ENCODE results near the gene TGFA.
"Not testable (repeated sequence)": the region's sequence is repeated elsewhere in the genome, so short reads cannot be mapped to it uniquely, and the experiment has no call there.

The TGFA gene

DNA sequence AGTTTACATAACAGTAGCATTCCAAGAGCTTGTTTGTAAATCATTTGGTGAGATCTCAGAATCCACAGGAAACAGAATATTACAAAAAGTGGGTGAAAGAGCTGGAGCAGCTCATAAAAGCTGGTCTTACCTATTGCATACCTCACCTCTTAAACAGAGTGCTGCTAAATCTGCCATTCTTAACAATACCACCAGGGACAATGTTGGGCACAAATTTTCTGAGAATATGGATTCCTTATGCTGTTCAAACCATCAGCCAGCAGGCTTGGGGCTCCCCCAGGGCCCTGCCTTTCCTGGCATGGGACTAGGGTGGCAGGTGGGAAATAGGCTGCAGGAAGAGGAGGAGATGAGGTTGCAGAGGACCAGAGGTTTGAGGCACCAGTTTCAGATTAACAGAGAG lies 55.6 kb downstream of the TGFA start:
- DNase-seq (ENCODE audit: low spot score): no peak

DNA sequence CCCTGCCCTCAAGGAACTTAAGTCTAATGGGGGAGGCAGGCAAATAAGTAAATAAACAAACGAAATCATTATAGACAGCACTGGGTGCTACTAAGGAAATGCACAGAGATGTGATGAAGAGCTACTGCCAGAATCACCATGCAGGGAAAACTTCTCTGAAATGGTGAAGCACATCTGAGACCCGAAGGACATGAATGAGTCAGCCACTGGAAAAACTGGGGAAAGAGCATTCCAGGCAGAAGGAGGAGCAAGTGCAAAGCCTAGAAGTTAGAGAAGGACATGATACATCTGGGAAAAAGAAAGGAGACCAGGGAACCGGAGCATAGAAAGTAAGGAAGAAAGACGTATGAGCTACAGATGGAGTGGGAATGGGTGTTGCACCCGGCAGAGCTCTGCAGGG lies 56.8 kb downstream of the TGFA start:
- DNase-seq (ENCODE audit: low spot score): no peak

DNA sequence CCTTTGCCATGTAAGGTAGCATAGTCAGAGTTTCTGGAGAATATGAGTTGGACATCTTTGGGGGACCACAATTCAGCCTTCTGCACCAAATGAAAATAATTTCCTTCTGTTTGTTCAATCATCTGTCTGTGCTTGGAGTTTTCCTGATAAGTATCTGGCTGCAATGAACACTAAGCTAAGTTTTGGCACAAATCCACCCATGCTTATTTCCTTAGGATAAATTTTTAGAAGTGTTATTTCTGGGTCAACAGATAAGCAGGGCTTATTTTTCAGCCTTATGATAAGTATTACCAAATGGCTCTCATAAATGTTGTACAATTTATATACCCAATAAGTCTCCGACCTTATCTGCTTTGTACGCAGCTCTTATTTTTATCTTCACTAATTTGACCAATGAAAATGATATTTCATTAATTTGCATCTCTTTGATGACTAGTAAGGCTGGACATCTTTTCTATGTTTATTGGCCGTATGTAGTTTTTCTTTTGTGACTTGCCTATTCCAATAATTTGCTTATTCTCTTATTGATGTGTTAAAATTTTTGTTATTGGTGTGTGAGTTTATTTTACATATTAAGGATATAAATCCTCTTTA lies 59.2 kb downstream of the TGFA start:
- DNase-seq (ENCODE audit: low spot score): no peak

DNA sequence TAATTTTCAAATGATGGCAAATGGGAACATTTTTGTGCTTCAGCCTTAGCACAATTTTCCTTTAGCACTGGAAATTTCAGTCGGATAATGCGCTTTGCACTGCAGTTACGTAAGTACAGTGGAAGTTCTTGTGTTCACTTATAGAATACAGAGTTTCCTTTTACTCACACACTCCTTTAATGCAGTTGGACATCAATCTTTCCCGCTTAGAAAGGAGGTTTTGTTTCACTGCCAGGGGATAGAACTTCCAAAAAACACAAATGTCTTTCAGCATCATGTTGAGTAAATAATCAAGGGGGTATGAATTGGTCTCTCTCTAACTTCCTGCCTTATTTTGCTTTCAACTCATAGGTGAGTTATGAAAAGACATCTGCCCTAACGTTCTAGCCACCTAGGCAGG lies 63.2 kb downstream of the TGFA start:
- no peak for DNase-seq (ENCODE audit: low spot score)

DNA sequence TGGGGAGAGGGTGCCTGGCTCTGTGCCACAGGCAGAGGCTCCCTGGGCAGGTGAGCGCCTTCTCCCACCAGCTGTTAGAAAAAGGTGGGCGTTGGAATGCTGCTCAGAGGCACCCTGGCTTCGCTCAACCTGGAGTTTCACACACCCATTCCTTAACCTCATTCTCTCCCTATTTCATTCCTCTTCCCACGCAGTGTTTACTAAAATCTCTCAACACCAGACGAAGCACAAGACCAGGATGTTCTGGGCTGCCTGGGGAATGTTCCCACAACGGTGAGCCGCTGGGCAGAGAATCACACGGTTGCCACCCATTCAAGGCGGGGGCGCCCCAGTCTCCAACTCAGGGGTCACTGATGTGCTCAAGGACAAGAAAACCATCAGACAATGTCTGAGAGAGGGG lies 64.5 kb downstream of the TGFA start:
- DNase-seq (ENCODE audit: low spot score): no peak

DNA sequence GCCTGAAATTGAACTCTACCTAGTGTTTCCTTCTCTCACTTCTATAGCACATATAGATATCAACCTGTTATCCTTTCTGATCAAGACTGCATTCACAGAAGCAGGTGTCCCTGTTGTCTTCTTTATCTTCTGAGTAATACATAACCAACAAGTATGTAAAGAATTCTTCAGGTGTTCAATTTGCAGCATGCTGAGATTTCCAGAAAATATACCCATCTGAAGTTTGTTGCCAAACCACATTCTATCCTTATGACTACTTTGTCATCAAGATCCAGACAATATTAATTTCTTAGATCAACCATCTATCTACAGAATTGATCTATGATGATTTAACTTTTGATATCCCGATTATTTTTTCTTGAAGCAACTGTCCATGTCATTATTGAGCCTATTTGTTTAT lies 69.5 kb downstream of the TGFA start:
- no peak for DNase-seq (ENCODE audit: low spot score)

DNA sequence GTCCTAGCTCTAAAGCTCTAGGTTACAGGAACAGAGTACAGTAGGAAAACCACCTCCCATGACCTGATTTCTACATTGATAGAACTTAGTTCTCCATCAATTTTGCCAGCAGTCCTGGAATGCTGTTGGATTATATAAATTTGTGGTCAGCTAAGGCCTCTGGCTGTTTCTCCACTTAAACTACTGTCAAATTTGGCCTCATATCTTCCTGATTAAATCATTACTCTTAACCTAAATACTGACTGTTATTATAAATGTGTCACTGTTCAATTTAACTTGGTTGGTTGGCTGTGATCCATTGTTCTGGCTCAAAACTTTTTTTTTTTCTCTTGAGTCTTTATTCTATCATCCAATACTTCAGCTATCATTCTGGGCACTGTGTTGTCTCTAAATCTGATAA lies 71.2 kb downstream of the TGFA start:
- DNase-seq (ENCODE audit: low spot score): no peak

DNA sequence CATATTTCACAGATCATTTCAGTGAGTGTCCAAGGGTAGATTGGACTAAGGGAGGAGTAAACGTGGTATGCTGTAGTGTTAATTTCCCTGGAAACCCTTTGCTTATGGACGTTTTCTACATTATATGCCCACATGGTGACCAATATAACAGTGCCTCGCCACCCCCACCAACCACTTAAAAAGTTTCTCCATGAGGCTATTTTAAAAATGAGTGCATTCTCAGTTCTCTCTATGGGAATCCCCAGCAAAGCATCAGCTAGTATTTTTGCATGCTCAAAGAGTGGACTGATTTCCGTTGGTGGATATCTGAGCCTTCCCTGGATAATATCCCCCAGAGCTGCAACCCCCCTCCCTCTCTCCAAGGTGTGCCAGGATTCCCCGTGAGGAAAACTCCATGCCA lies 73.2 kb downstream of the TGFA start:
- no peak for DNase-seq (ENCODE audit: low spot score)

DNA sequence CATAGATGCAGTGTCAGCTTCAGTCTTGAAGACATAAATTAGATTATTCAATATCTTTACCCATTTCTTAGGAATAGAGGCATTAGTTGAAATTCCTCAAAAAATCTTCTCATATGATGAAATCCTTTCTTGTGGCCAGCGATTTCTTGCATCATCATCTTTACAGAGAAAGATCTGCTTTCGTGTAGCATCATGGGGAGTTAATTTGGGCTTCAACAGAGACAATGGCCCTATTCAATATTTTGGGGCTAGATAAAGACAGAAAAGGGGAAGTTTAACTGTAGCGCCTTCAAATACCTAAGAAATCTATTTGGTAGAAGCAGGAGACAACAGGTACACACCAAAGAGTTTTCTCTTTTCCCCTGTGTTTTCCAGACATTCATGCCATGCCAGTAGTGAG lies 73.8 kb downstream of the TGFA start:
- DNase-seq (ENCODE audit: low spot score): no peak

DNA sequence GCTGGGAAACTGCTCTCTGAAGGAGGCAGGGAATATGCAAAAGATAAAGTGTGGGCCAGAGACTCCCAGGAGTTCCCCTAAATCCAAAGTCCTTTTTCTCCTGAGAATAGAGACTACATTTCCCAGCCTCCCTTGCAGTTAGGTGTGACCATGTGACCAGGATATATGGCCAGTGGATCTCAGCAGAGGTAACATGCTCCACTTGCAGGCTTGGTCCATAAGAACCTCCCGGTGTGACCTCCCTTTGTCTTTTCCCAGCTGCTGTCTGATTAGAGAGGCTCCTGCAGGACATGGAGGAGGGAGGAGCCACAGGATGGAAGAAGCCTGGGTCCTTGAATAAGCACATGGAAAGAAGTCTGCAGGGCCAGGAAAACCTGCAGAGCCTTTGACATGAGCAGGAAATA lies 76.2 kb downstream of the TGFA start:
- no peak for DNase-seq (ENCODE audit: low spot score)

DNA sequence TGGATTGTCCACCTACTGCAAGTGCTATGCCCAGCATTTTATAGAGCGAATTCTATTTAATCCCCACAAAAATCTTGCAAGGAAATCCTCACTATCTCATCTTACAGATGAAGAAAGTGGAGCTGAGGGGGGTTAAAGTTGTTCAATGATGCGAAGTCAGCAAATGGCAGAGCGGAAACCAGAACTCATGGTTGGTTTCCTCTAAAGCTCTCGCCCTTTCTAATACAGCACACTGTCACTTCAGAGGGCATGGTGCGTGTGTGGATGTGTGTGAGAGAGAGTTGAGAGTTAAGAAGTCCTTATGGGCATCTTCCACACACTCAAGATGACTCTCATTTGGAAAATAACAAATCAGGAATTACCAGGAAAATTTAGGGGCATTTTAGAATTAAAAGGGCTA lies 78.4 kb downstream of the TGFA start:
- DNase-seq (ENCODE audit: low spot score): peak; percentile 38

DNA sequence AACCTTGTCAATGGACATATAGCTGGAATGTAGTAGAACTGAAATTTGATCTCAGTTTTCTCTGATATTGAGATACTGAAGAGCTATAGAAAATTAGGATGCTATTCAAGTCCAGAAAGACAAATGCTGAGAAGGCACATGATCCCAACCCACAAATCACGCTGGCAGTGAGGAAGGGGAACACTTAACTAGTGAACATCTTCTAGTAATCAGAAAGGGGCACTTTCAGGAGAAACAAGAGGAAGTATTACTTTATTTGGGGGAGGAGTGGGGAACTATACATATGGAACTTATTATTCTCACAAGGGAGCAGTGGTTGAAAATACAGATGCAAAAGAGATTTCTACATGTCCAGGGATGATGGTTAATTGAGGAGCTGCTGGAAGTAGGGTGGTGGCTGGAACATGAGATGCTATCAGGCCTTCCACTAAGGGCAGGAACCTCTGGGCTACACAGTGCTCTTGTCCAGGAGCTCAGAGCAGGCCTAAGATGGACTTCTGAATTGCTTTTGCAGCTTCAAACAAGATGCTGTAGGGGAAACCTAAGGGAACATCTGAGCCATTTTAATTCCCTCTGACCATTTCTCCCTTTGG lies 79.3 kb downstream of the TGFA start:
- DNase-seq (ENCODE audit: low spot score): no peak

DNA sequence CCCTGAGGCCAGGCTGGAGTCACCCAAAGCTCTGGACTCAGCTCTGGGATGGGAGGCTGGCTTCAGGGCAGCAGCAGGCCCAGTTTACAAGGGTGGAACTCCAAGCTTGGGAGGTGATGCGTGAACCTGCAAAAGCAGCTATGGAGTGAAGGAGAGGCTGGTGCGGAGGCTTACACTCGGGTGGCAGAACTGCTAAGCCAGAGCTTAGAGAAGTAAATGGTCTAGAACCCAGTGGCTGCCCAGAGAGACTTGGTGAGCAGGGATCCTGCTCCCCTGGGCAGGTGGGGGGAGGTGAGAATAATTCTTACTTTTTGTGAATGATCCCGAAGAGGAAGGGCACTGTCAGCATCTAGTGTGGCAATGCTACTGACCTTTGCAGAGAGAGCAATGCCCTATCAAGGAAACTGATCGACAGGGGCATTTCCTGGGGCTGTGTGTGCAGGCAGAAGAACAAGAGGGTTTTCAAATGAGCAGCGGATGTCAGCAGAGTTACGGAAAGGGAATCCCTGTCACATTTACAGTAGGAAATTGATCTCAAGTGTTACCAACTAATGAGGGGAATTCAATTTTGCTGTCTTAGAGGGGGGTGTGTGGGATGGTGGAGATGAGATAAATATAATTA lies 80.4 kb downstream of the TGFA start:
- DNase-seq (ENCODE audit: low spot score): no peak

DNA sequence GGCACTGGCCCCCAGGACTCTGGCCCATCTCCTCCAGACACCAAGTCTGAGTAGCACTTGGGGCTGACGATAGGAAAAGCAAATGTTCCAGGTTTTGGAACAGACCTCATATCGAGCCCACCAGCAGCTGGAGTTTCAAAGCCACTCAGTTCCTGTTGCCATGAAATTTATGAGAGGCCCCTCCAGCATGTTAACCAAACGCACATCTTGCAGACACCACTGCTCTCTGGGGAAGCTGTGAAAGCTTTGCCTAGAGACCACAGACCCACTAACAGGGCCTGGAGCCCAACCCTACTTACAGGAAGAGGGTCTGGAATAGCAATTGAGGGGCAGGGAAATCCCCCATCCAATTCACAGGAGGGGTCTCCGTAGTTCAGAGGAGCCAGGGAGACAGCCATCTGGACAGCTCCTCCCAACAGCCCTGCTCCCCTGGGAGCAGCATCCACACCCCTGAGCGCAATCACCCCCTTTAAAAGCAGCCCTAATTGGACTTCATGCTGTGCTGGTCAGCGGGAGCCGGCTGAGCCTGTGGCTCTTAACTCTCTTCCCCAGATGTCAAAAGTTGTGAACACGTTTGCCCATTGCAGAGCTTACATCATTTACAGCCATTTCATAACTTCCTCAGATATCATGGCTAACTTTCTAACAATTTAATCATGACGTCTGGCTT lies 81.3 kb downstream of the TGFA start:
- no peak for DNase-seq (ENCODE audit: low spot score)

DNA sequence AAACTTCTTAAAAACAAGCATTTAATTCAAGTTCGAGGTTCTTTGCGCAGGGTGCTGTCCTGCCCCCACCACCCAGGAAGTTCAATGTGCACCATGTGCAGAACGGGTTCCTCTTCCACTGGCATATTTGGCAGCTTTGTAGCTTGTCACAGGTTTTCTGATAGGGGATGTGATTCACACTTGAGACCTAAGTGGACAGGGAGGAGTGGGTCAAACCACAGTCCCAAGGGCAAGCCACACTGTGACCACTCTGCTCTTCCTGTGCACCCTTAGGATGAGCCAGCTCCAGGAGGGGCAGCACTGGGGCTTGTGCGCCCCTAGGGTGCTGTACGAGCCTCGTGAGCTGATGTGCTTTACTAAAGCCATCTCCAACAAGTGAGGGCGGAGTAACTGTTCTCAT lies 82.5 kb downstream of the TGFA start:
- DNase-seq (ENCODE audit: low spot score): no peak

DNA sequence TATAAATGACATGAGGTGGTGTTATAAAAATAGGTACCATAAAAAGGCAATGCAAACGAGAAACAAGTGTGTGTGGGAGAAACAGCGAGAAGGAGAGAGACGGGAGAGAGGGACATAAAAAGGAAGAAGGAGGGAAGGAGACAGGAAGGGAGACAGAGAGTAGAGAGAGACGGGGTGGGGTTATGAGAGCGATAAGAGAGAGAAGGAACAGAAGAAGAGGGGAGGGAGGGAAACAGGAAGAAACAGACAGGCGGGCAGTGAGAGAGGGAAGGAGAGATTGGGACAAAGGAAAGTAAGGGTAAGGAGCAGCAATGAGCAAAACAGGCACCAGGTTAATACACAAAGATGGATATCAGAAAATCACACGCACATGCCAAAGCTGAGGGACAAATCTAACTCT lies 83.7 kb downstream of the TGFA start:
- DNase-seq (ENCODE audit: low spot score): no peak

DNA sequence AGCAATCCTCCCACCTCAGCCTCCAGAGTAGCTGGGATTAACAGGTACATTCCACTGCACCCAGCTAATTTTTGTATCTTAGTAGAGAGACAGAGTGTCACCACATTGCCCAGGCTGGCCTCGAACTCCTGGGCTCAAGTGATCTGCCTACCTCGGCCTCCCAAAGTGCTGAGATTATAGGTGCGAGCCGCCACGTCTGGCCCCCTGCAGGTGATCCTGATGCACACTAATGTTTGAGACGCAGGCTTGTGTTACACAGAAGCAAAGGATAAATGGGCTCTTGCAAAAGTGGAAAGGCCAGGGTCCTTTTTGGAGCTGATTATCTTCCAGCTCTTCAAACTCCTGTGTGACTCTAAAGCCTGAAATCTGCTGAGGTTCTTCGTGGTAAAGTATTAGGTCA lies 84.2 kb downstream of the TGFA start:
- no peak for DNase-seq (ENCODE audit: low spot score)

DNA sequence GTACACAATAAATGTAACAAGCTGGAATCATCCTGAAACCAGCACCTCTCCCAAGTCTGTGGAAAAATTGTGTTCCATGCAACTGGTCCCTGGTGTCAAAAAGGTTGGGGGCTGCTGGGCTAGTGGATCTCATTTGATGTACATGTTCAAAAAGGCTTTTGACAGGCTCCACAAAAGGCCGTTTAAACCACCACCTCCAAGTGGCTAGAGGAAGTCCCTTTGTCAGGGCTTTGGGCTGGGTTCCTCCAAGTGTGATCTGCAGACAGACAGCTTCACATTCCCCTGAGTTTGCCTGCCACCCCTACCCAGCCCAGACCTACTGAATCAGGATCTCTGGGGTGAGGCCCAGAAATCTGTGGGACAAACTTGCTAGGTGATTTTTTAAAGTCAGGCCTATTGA lies 84.7 kb downstream of the TGFA start:
- no peak for DNase-seq (ENCODE audit: low spot score)

DNA sequence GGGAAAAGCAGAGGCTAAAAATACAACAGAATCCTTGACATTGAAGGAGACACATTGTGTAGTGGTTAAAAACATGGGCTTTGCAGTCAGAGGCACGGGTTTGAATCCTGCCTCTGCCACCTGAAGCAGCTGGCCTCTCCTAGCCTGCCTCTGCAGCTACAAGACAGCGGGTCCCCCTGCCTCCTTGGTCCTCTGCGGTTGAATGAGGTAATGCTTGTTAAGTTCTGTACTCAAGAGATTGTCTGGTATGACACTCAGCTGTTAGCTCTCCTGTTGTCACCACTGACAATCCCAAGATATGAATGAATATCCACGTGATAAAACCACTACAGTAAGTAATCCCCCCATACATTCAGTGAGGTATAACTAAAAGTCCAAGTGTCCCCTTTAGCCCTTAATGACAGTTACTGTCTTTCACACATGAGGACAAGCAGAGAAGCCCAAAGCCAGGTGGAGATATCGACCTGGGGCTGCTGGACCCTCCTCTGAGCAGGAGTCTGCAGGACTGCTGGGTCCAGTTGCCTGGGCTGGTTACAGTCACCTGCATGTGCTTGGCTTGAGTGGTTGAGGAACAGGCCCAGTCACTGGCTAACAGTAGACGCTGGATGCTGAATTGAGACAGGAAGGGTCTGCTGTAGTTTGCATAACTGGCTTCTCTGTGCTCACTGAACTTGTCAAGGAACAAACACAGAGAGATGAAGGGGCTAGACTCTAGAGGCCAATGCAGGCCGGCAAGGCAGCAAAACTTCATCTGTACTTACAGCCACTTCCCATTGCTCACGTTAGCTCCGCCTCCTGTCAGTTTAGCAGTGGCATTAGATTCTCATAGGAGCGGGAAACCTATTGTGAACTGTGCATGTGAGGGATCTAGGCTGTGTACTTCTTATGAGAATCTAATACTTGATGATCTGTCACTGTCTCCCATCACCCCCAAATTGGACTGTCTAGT lies 85.5 kb downstream of the TGFA start:
- no peak for DNase-seq (ENCODE audit: low spot score)

DNA sequence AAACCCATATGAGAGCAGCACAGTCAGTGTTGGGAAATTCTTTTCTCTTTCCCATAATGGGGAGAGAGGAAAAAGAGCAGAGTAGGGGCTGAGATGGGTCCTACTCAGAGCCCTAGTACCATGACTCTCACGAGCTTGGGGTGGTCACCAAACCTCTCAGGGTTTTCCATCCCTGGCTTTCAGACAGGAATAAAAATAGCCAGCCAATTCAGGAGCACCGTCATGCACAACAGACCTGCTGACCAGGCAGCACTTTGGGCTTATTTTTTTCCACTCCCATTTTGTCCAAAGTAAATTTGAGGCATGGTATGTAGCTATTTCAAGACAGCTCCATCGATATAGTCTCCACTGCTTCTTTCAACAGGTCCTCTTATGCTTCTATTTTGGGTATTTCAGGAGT lies 86.4 kb downstream of the TGFA start:
- DNase-seq (ENCODE audit: low spot score): no peak

DNA sequence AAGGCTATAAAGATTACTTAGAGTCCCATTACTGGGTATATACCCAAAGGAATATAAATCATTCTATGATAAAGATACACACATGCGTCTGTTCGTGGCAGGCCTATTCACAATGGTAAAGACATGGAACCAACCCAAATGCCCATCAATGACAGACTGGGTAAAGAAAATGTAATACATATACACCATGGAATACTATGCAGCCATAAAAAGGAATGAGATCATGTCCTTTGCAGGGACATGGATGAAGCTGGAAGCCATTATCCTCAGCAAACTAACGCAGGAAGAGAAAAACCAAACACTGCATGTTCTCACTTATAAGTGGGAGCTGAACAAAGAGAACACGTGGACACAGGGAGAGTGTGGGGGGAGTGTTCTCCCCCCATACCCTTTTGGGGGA lies 87.0 kb downstream of the TGFA start:
- not testable (repeated sequence) for DNase-seq (ENCODE audit: low spot score)

DNA sequence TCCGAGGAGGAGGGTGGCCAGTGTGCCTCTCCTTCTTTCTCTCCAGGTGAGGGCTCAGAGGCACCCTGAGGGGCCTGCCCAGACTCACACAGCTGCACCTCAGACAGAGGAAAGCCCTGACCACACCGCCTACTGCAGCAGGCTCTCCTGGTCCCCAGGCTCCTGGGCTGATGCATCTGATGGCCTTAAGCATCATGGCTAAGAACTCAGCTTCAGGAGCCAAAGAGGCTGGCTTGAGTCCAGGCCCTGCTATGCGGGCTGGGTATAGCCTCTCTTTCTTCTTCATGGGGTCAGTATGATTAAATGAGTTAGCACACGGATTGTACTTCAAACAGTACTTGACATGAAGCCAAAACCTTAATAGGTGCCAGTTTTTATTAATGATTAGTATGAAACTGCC lies 89.6 kb downstream of the TGFA start:
- no peak for DNase-seq (ENCODE audit: low spot score)
